GM13976 (cell line): ENCODE data around the gene TAC3.

Source experiments
- DNase-seq: peaks from one replicate; pipeline ENCODE4 v3.0.0; 2012; ENCODE audit warnings: low spot score
- in situ Hi-C: fragments of 300-500 bp; cut with MboI; formaldehyde crosslinking; loops from one replicate; pipeline ENCODE4 v1.12.0; 2022; ENCODE audit warnings: low sequenced_read_pairs, mixed read lengths, inconsistent platforms; ENCODE audit not compliant: unreplicated experiment
- TF ChIP-seq, protein P1 (sequence below): IDR thresholded peaks from 2 replicates; pipeline ENCODE4 v1.5.1; 2012; ENCODE audit warnings: borderline replicate concordance, mild to moderate bottlenecking; ENCODE audit not compliant: insufficient read depth; ENCODE audit errors: extremely low read depth, missing control alignments, control extremely low read depth

TAC3 gene

DNA sequence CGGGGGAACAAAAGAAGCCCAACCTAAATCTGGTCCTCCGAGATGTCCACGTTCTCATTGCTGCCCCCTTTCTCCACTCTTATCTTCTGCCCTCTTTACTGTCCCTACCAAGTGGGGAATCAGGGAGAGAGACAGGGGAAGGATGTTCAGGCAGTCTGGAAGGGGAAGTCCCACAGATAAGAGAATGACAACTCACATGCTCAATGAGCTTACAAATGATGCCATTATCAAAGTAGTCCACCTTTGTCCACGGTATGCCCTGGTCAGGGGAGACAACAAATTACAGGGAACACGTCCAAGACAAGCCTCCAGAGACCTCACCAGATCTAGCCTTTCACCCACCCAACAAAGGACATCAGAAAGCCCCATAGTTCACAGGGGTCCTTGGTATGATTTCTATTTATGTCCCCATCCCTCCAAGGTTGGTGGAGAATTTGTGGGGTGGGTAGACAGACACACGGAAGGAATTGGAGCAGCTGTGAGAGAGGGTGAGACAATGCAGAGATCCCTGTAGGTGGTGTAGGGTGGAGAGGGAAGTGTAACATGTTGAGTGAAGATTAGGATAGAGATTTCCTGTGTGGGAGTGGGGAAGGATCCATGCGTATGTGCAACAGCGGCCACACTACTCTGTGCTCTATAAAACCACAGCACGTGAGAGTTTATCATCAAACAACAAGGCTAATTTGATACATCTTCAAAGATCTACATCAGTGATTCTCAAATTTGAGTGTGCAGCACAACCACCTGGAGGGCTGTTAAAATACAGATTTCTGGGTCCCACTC is 22.9 kb upstream of the TAC3 start:
- no peak for DNase-seq
- in situ Hi-C loops = no loop called here
- TF ChIP-seq, protein P1, sequence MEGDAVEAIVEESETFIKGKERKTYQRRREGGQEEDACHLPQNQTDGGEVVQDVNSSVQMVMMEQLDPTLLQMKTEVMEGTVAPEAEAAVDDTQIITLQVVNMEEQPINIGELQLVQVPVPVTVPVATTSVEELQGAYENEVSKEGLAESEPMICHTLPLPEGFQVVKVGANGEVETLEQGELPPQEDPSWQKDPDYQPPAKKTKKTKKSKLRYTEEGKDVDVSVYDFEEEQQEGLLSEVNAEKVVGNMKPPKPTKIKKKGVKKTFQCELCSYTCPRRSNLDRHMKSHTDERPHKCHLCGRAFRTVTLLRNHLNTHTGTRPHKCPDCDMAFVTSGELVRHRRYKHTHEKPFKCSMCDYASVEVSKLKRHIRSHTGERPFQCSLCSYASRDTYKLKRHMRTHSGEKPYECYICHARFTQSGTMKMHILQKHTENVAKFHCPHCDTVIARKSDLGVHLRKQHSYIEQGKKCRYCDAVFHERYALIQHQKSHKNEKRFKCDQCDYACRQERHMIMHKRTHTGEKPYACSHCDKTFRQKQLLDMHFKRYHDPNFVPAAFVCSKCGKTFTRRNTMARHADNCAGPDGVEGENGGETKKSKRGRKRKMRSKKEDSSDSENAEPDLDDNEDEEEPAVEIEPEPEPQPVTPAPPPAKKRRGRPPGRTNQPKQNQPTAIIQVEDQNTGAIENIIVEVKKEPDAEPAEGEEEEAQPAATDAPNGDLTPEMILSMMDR = no peak

GRCh38 chr12:57037264-57037663 is 20.9 kb upstream of the TAC3 start:
- TF ChIP-seq, protein P1 = no peak
- in situ Hi-C loops = no loop called here
- DNase-seq = no peak

DNA sequence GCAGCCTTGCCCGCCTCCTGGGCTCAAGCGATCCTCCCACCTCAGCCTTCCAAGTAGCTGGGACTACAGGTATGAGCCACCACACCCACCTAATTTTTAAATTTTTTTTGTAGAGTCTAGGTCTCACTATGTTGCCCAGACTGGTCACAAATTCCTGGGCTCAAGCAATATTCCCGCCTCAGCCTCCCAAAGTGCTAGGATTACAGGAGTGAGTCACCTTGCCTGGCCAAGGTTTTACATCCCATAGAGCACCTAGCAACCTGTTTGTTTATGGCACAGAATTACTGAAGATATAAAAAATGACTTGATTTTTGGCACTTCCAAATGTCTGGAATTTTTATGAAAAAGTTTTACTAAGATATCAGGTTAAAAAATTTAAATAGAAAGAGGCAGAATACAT is 17.1 kb upstream of the TAC3 start:
- TF ChIP-seq, protein P1 = no peak
- in situ Hi-C loops = no loop called here
- no peak for DNase-seq

GRCh38 chr12:57031789-57032188 is 15.5 kb upstream of the TAC3 start:
- TF ChIP-seq, protein P1 = no peak
- in situ Hi-C loops = no loop called here
- no peak for DNase-seq

GRCh38 chr12:57031138-57031725 is 14.9 kb upstream of the TAC3 start:
- peak; percentile 60 for DNase-seq
- in situ Hi-C loops = no loop called here
- TF ChIP-seq, protein P1 = peak; percentile 13

GRCh38 chr12:57029457-57029856 is 13.1 kb upstream of the TAC3 start:
- no peak for DNase-seq
- TF ChIP-seq, protein P1 = no peak
- in situ Hi-C loops = no loop called here
